Measurements from ENCODE around the gene IL34.
"Not testable (repeated sequence)": the region's sequence is repeated elsewhere in the genome, so short reads cannot be mapped to it uniquely, and the experiment has no call there.

IL34 gene

DNA sequence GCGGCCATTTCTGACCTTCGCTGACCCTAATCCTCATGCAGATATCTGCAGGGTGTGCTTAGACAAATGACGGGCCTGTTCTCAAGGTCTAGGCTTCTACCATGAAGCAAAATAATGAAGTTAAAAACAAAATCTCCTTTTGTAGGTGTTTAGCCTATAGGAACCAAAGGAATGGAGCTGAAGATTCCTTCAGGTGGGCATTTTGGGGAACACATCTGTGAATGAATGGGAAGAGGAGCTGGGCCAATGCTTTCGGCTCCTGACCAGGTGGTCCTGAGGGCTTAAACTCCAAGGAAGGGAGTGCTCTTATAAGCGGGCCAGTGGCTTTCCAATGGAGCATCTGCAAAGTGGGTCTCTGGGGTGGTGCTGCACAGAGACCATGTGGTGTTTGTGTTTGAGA, 14.1 kb upstream of the IL34 start:
- no peak for DNase-seq

DNA sequence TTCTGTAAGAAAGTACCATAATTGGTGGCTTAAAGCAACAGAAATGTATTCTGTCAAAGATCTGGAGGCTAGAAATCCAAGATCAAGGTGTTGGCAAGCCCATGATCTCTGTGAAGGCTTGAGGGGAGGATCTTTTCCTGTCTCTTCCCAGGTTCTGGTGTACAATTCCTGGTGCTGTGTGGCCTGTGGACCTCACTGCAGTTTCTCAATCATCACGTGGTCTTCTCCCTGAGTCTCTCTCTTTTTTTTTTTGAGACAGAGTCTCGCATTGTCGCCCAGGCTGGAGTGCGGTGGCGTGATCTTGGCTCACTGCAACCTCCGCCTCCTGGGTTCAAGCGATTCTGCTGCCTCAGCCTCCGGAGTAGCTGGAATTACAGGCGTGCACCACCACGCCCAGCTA, 12.7 kb upstream of the IL34 start:
- DNase-seq, result not testable (repeated sequence)

GRCh38 chr16:70634861-70635260, 11.5 kb upstream of the IL34 start:
- no peak for DNase-seq

GRCh38 chr16:70635336-70636016, 10.9 kb upstream of the IL34 start:
- DNase-seq, result no peak

- DNase-seq, result no peak
Observed at GRCh38 chr16:70638814-70639792, 7.3 kb upstream of the IL34 start.

DNA sequence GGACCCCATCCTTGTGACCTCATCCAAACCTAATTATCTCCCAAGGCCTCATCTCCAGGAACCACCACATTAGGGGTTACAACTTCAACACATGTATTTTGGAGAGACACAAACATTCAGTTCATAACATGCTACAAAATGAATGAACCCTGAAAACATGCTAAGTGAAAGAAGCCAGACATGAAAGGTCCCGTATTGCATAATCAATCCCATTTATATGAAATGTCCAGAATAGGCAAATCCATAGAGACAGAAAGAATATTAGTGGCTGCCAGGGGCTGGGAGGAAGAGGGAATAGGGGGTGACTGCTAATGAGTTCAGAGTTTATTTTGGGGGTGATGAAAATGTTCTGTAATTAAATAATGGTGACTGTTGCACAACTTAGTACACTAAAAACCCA, 3.7 kb upstream of the IL34 start:
- no peak for DNase-seq

DNA sequence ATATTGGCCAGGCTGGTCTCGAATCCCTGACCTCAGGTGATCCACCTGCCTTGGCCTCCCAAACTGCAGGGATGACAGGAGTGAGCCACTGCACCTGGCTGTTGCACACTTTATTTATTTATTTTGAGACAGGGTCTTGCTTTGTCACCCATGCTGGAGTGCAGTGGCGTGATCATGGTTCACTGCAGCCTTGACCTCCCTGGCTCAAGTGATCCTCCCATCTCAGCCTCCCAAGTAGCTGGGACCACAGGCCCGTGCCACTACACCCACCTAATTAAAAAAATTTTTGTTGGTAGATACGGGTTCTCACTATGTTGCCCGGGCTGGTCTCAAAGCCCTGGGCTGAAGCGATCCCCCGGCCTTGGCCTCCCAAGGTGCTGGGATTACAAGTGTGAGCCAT, 3.1 kb upstream of the IL34 start:
- DNase-seq, result not testable (repeated sequence)

DNA sequence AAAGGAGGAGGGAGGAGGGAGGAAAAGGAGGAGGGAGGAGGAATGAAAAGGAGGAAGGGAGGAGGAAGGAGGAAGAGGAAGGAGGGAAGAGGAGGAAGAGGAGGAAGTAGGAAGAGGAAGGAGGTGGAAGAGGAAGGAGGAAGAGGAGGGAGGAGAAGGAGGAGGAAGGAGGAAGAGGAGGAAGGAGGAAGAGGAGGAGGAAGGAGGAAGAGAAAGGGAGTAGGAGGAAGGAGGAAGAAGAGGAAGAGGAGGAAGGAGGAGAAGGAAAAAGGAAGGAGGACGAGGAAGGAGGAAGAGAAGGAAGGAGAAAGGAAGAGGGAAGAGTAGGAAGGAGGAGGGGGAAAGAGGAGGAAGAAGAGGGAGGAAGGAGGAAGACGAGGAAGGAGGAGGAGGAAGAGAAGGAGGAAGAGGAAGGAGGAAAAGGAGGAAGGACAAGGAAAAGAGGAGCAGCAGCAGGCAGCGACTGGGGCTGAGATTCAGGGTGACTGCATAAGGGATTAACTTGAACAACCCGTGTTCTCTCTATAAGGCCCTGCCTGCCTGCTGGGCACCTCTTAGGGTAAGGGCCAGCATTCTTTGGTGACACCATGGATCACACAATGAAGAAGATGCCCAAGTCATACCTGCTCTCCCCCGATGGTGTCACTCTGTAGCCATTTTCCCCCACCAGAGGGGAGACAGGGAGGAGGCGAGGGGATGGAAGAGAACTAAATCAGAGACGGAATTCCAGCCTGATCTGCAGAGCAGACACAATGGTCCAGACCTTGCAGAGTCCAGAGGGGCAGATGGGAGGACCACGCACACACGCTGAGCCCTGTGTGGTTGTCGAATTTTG, 1.4 kb upstream of the IL34 start:
- DNase-seq, result no peak

- no peak for DNase-seq
Observed at GRCh38 chr16:70647441-70648359, 1.3 kb downstream of the IL34 start.

DNA sequence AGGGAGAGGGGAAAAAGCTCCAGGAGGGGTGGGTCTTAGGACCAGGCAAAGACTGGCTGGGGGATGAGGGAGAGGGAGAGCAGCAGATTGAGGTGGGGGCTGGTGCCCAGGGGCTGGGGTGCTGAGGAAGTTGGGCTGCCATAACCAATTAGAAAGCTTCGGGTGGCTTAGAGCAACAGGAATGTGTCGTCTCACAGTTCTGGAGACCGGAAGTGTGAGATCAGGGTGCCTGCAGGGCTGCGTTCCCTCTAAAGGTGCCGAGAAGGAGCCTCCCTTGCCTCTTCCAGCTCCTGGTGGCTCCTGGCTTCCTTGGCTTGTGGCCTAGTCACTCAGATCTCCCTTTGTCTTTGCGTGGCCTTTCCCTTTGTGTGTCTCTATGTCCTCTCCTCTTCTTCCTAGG, 2.2 kb downstream of the IL34 start:
- no peak for DNase-seq

DNA sequence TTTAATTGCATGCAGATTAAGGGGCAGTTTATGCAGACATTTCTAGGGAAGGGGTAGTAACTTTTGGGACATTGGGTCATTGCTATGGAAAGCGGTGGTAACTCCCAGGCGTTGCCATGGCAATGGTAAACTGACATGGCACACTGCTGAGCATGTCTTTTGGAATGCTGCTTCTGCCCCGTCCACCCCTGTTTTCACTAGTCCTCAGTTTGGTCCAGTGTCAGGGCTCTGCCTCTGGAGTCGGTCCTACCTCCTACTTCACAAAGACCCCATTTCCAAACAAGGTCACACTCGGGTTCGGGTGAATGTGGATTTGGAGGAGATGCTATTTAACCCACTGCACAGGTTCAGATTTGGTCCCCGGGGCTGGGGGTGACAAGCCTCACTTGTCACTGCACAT, 2.9 kb downstream of the IL34 start:
- DNase-seq, result no peak

- DNase-seq, result no peak
Observed at GRCh38 chr16:70650216-70650615, 3.9 kb downstream of the IL34 start.

GRCh38 chr16:70651524-70651923, 5.2 kb downstream of the IL34 start:
- no peak for DNase-seq

DNA sequence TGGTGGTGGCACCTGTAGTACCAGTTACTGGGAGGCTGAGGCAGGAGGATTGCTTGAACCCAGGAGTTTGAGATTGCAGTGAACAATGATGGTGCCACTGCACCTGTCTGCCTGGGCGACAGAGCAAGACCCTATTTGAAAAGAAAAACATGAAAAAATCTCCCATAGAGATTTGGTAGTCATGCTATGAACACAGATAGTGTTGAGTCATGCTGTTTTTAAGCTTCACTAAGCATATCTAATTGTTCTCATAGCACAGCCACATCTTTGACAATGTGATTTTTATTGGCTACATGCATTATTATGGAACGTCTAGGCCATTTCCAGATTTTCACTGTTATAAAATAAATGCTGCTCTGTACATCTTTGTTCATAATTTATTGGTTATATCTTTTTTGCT, 6.0 kb downstream of the IL34 start:
- DNase-seq, result no peak

DNA sequence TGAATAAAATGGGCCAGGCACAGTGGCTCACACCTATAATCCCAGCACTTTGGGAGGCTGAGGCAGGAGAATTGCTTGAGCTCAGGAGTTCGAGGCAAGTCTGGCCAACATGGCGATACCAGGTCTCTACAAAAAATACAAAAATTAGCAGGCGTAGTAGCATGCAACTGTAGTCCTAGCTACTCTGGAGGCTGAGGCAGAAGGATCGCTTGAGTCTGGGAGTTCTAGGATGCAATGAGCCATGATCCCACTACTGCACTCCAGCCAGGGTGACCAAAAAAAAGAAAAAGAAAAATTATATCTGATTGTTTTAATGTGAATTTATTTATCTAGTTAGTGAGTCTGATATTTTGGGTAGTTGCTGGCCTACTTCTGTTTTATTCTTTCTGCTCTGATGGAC, 7.0 kb downstream of the IL34 start:
- DNase-seq, result no peak

- DNase-seq, result peak; percentile 86 to 90
Observed at GRCh38 chr16:70653809-70654771, 7.7 kb downstream of the IL34 start.

DNA sequence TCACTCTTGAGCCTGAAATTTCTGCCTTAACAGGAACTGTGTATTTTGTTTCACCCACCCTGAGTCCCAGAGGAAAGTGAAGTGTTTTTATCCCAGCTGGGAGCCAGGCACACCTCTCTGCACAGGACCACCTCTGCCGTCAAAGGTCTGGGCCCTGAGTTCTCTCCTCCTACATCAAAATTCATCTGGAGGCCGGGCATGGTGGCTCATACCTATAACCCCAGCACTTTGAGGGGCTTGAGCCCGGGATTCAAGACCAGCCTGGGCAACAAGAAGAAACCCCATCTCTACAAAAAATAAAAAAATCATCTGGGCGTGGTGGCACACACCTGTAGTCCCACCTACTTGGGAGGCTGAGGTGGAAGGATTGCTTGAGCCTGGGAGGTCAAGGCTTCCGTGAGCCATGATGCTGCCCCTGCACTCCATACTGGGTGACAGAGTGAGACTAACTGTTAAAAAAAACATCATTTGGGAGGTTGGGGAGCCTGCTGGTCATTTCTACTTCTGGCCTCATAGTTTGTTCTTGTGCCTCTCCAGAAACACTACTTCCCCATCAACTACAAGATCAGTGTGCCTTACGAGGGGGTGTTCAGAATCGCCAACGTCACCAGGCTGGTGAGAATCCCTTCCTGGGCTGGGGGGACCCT, 9.8 kb downstream of the IL34 start:
- DNase-seq, result no peak

GRCh38 chr16:70656712-70657263, 10.4 kb downstream of the IL34 start:
- no peak for DNase-seq

DNA sequence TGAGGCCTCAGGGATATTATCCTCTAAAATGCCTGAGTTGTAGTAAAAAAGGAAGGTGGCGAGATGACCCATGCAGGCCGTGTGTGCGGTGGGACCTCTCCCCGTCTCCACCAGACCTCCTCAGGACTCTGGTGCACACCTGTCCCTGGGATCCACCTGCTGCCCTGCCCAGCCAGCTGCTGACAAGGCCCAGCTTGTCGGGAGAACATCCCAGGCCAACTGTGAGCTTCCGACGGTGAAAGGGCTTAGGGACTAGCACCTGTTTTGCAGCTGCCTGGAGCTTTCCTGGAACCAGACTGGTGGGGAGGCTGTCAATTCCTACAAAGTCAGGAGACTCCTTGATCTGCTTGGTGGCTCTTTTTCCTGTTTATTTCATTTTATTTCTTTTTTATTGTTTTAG, 11.6 kb downstream of the IL34 start:
- DNase-seq, result no peak

- DNase-seq, result no peak
Observed at GRCh38 chr16:70658921-70659320, 12.6 kb downstream of the IL34 start.

Measured in activated CD4-positive, alpha-beta T cell treated with anti-CD3 and anti-CD28 coated beads, Interleukin-2, amount 50 U/mL, for 48 hours (primary cell).